Stimulated activated CD4-positive, alpha-beta T cell treated with anti-CD3 and anti-CD28 coated beads, Interleukin-4, amount 100 ng/mL, for 1 hour (primary cell): ENCODE measurements around the gene ADAMTS7.

Source experiments
- DNase-seq: peaks from one replicate; pipeline ENCODE4 v3.0.0-alpha.2; 2020

The ADAMTS7 gene

DNA sequence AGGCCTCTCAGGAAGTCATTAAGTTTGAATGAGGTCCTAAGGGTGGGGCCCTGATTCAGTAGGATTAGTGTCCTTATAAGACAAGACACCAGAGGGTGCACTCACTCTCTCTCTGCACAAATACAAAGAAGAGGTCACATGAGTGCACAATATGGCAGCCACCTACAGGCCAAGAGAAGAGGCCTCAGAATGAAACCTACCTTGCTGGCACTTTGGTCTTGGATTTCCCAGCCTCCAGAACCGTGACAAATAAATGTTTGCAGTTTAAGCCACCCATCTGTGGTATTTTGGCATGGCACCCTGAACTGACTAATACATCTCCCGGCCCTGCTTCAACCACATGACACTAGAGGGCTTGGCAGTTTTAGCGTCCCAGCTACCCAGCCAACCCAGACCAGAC is 96.4 kb downstream of the ADAMTS7 start:
- no peak for DNase-seq

- no peak for DNase-seq
These were observed 98.3 kb downstream of the ADAMTS7 start for GRCh38 chr15:78712797-78713515.

DNA sequence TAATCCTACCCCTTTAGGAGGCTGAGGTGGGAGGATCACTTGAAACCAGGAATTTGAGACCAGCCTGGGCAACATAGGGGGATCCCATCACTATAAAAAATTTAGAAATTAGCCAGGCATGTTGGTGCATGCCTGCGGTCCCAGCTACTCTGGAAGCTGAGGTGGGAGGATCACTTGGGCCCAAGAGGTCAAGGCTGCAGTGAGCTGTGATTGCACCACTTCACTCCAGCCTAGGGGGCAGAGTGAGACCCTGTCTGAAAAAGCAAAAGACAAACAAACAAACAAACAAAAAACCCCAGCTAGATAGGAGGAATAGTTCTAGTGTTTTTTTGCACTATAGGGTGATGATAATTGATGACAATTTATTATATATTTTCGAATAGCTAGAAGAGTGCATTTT is 99.6 kb downstream of the ADAMTS7 start:
- no peak for DNase-seq

GRCh38 chr15:78709263-78709882 is 101.9 kb downstream of the ADAMTS7 start:
- peak; percentile 68 for DNase-seq
